ENCODE data around the gene CCS.

DNA sequence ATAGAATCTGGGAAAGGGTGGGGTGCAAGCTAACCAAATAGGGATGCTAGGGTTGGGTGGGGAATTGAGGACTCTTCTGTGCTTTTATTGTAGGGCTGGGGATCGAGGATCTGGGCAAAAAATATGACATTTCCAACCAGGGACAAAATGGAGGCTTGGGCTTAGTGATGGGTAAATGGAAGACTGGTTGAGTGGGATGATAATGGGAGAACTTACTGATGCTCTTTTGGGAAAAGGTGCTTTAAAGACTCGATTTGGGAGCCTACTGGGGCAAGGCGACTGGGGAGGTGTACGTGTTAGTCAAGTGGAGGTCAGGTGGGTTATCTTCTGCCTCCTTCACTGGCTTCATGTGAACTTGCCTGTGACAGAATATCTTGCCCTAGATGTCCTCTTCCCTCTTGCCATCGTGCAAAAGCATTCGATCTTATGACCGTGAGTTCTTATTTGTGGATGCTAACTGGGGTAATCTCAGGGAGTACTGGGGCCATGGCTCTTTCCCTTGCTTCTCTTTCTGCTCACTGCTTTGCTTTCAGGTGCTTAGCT, 35.1 kb downstream of the CCS start:
- TF ChIP-seq, protein P1, sequence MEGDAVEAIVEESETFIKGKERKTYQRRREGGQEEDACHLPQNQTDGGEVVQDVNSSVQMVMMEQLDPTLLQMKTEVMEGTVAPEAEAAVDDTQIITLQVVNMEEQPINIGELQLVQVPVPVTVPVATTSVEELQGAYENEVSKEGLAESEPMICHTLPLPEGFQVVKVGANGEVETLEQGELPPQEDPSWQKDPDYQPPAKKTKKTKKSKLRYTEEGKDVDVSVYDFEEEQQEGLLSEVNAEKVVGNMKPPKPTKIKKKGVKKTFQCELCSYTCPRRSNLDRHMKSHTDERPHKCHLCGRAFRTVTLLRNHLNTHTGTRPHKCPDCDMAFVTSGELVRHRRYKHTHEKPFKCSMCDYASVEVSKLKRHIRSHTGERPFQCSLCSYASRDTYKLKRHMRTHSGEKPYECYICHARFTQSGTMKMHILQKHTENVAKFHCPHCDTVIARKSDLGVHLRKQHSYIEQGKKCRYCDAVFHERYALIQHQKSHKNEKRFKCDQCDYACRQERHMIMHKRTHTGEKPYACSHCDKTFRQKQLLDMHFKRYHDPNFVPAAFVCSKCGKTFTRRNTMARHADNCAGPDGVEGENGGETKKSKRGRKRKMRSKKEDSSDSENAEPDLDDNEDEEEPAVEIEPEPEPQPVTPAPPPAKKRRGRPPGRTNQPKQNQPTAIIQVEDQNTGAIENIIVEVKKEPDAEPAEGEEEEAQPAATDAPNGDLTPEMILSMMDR (IDR thresholded peaks at IDR 0.05) = no peak
- TF ChIP-seq POLR2A (IDR thresholded peaks at IDR 0.05) = no peak

All from body of pancreas (tissue), 4 donors.